ENCODE data around the gene AGPS. TPM values are rescaled to one million over a fixed set of nuclear protein-coding genes. Genes with fewer than 3 reads are reported as not detected.
"Not testable (repeated sequence)": the region's sequence is repeated elsewhere in the genome, so short reads cannot be mapped to it uniquely, and the experiment has no call there.

Gene AGPS
- total RNA-seq, 1 donor from 2014 or later, result 74.0 TPM

GRCh38 chr2:177478907-177479306, 86.3 kb downstream of the AGPS start:
- intact Hi-C loops (cut with micrococcal nuclease), result no loop called here
- Mint-ChIP-seq H3K4me1 (peaks cover 4% of the 10 kb centered on the region), H3K27ac (no peak overlapping the region), H3K9me3 (peaks cover 22% of the 10 kb centered on the region), H3K4me3 (no peak overlapping the region), H3K27me3 (no peaks in the 10 kb centered on the region), H3K36me3 (ENCODE audit: low read depth) (peaks cover 58% of the 10 kb centered on the region)
- DNase-seq, result no peak

- H3K4me3 Mint-ChIP-seq, result no peak overlapping the region
- no peak overlapping the region for H3K27ac Mint-ChIP-seq
- H3K9me3 Mint-ChIP-seq, result peaks cover 13% of the 10 kb centered on the region
- intact Hi-C loops (cut with micrococcal nuclease), result loop anchor here (10.0 kb wide), 1 partner anchor 123 kb away; no protein-coding TSS in a partner anchor
- no peak for DNase-seq
- H3K4me1 Mint-ChIP-seq, result no peaks in the 10 kb centered on the region
- H3K27me3 Mint-ChIP-seq, result no peaks in the 10 kb centered on the region
- peaks cover 39% of the 10 kb centered on the region for H3K36me3 Mint-ChIP-seq (ENCODE audit: low read depth)
Measured at GRCh38 chr2:177482195-177482594, 89.6 kb downstream of the AGPS start.

GRCh38 chr2:177483531-177483930, 91.0 kb downstream of the AGPS start:
- Mint-ChIP-seq H3K9me3 (peaks cover 4% of the 10 kb centered on the region), H3K4me1 (no peaks in the 10 kb centered on the region), H3K27ac (no peak overlapping the region), H3K27me3 (no peaks in the 10 kb centered on the region), H3K36me3 (ENCODE audit: low read depth) (peaks cover 30% of the 10 kb centered on the region), H3K4me3 (no peak overlapping the region)
- no peak for DNase-seq
- intact Hi-C loops (cut with micrococcal nuclease), result loop anchor here (10.0 kb wide), 1 partner anchor 121 kb away; no protein-coding TSS in a partner anchor

DNA sequence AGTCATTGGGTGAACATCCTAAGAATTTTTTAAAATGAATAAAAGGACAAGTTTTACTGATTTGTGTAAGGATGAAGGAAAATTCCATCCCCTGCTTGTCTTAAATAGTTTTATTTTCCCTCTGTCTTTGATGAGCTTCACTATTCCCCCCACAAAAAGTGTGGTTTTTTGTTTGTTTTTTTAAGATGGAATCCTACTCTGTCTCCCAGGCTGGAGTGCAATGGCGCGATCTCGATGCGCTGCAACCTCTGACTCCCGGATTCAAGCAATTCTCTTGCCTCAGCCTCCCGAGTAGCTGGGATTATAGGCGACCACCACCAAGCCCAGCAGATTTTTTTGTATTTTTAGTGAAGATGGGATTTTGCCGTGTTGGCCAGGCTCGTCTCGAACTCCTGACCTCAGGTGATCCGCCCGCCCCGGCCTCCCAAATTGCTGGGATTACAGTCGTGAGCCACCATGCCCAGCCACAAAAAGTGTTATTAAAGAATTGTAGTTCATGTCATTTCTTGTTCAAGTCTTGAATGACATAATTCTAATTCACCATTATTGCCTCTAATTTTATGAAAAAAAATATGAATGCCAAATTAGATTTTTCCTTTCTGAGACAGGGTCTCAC, 91.7 kb downstream of the AGPS start:
- DNase-seq, result no peak
- peaks cover 23% of the 10 kb centered on the region for H3K36me3 Mint-ChIP-seq (ENCODE audit: low read depth)
- intact Hi-C loops (cut with micrococcal nuclease), result loop anchor here (10.0 kb wide), 1 partner anchor 121 kb away; no protein-coding TSS in a partner anchor
- no peaks in the 10 kb centered on the region for H3K27me3 Mint-ChIP-seq
- no peak overlapping the region for H3K4me3 Mint-ChIP-seq
- peaks cover 4% of the 10 kb centered on the region for H3K9me3 Mint-ChIP-seq
- H3K4me1 Mint-ChIP-seq, result no peaks in the 10 kb centered on the region
- H3K27ac Mint-ChIP-seq, result no peak overlapping the region

GRCh38 chr2:177485657-177486056, 93.1 kb downstream of the AGPS start:
- H3K27ac Mint-ChIP-seq, H3K4me3 Mint-ChIP-seq, H3K9me3 Mint-ChIP-seq, H3K27me3 Mint-ChIP-seq, DNase-seq, H3K4me1 Mint-ChIP-seq: not testable (repeated sequence)
- H3K36me3 Mint-ChIP-seq (ENCODE audit: low read depth), result peaks cover 13% of the 10 kb centered on the region
- intact Hi-C loops (cut with micrococcal nuclease), result loop anchor here (10.0 kb wide), 1 partner anchor 119 kb away; no protein-coding TSS in a partner anchor

GRCh38 chr2:177489719-177490301, 97.2 kb downstream of the AGPS start:
- H3K36me3 Mint-ChIP-seq (ENCODE audit: low read depth), result peaks cover 11% of the 10 kb centered on the region
- no peak overlapping the region for H3K27ac Mint-ChIP-seq
- H3K27me3 Mint-ChIP-seq, result no peaks in the 10 kb centered on the region
- no peak for DNase-seq
- H3K4me3 Mint-ChIP-seq, result no peak overlapping the region
- H3K4me1 Mint-ChIP-seq, result no peaks in the 10 kb centered on the region
- intact Hi-C loops (cut with micrococcal nuclease), result loop anchor here (10.0 kb wide), 1 partner anchor 115 kb away; no protein-coding TSS in a partner anchor
- H3K9me3 Mint-ChIP-seq, result no peaks in the 10 kb centered on the region

GRCh38 chr2:177495945-177496344, 103.4 kb downstream of the AGPS start:
- no peak overlapping the region for H3K27ac Mint-ChIP-seq
- H3K9me3 Mint-ChIP-seq, result no peaks in the 10 kb centered on the region
- DNase-seq, result no peak
- H3K36me3 Mint-ChIP-seq (ENCODE audit: low read depth), result peaks cover 16% of the 10 kb centered on the region
- intact Hi-C loops (cut with micrococcal nuclease), result no loop called here
- no peak overlapping the region for H3K4me3 Mint-ChIP-seq
- H3K4me1 Mint-ChIP-seq, result peaks cover 2% of the 10 kb centered on the region
- H3K27me3 Mint-ChIP-seq, result no peaks in the 10 kb centered on the region

GRCh38 chr2:177496921-177497320, 104.3 kb downstream of the AGPS start:
- intact Hi-C loops (cut with micrococcal nuclease), result no loop called here
- Mint-ChIP-seq H3K27me3 (no peaks in the 10 kb centered on the region), H3K36me3 (ENCODE audit: low read depth) (peaks cover 18% of the 10 kb centered on the region), H3K4me3 (no peak overlapping the region), H3K27ac (no peak overlapping the region), H3K9me3 (no peaks in the 10 kb centered on the region), H3K4me1 (peaks cover 5% of the 10 kb centered on the region)
- no peak for DNase-seq

- Mint-ChIP-seq H3K4me1 (peaks cover 10% of the 10 kb centered on the region), H3K9me3 (no peaks in the 10 kb centered on the region), H3K27ac (no peak overlapping the region), H3K27me3 (no peaks in the 10 kb centered on the region), H3K4me3 (no peak overlapping the region), H3K36me3 (ENCODE audit: low read depth) (peaks cover 21% of the 10 kb centered on the region)
- intact Hi-C loops (cut with micrococcal nuclease), result loop anchor here (5.0 to 10.0 kb wide), 2 partner anchors 51 to 224 kb away; a partner anchor contains a TSS
- DNase-seq, result no peak
Measured at GRCh38 chr2:177501186-177501585, 108.6 kb downstream of the AGPS start.

DNA sequence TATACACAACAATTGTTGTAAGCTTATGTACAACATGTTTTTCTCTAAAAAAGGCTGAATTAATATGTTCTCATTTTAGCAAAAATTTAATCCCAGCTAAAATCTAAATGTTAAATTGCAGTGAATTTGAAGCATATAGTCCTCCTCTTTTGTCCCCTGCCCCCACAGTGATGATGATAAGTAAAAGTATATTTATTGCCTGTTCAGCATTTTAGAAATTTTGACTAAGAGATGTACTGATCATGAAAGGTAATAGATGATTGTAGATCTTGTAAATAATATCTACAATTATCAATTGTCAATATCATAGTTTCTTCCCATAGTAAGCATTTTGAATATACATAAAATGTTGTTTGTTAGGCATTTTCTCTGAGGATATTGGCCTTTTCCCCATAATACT, 113.9 kb downstream of the AGPS start:
- Mint-ChIP-seq H3K27ac (no peak overlapping the region), H3K4me3 (no peak overlapping the region), H3K36me3 (ENCODE audit: low read depth) (peaks cover 22% of the 10 kb centered on the region), H3K27me3 (no peaks in the 10 kb centered on the region), H3K4me1 (peaks cover 12% of the 10 kb centered on the region), H3K9me3 (no peaks in the 10 kb centered on the region)
- no peak for DNase-seq
- intact Hi-C loops (cut with micrococcal nuclease), result loop anchor here (10.0 kb wide), 1 partner anchor 218 kb away; no protein-coding TSS in a partner anchor

- H3K9me3 Mint-ChIP-seq, result no peaks in the 10 kb centered on the region
- no peak for DNase-seq
- H3K36me3 Mint-ChIP-seq (ENCODE audit: low read depth), result peaks cover 23% of the 10 kb centered on the region
- H3K4me1 Mint-ChIP-seq, result peaks cover 12% of the 10 kb centered on the region
- H3K27me3 Mint-ChIP-seq, result no peaks in the 10 kb centered on the region
- H3K27ac Mint-ChIP-seq, result no peak overlapping the region
- intact Hi-C loops (cut with micrococcal nuclease), result loop anchor here (10.0 kb wide), 1 partner anchor 218 kb away; no protein-coding TSS in a partner anchor
- no peak overlapping the region for H3K4me3 Mint-ChIP-seq
Measured at GRCh38 chr2:177506998-177507397, 114.4 kb downstream of the AGPS start.

DNA sequence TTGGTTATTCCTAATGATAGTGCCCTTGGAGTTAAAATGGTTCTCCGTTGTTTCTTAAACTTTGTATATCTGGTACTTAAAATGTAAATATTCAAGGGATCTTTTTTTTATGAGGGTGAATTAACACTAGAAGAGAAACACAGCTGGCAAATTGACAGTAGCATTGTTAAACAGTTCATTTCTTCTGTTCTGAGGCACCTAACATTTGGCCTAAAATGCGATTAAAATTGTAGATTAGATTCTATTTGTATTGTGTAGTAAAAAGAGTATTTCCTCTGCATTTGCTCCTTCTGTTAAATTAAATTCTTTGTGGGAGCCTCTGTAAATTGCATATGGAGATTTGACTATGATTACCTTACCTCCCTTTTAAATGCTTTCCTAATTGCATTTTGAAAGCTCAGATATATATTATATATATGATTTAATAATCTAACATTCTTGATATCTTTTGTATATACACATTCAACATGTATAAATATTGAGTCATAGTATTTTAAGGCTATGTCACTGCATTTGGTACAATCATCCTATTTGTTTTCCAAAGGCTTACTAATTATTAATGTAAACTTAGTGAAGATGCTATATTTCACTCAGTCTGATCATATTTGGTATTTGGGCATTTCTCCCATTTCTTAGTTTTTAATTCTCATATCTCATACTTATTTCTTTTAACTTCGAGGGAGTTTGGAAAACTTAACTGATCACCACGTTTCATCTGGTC, 124.4 kb downstream of the AGPS start:
- DNase-seq, result no peak
- H3K4me3 Mint-ChIP-seq, result no peak overlapping the region
- H3K4me1 Mint-ChIP-seq, result no peaks in the 10 kb centered on the region
- peaks cover 14% of the 10 kb centered on the region for H3K36me3 Mint-ChIP-seq (ENCODE audit: low read depth)
- no peaks in the 10 kb centered on the region for H3K9me3 Mint-ChIP-seq
- H3K27ac Mint-ChIP-seq, result no peak overlapping the region
- intact Hi-C loops (cut with micrococcal nuclease), result no loop called here
- H3K27me3 Mint-ChIP-seq, result no peaks in the 10 kb centered on the region

GRCh38 chr2:177518754-177519153, 126.2 kb downstream of the AGPS start:
- Mint-ChIP-seq H3K4me3 (no peak overlapping the region), H3K27me3 (no peaks in the 10 kb centered on the region), H3K36me3 (ENCODE audit: low read depth) (peaks cover 14% of the 10 kb centered on the region), H3K9me3 (no peaks in the 10 kb centered on the region), H3K4me1 (peaks cover 2% of the 10 kb centered on the region), H3K27ac (no peak overlapping the region)
- intact Hi-C loops (cut with micrococcal nuclease), result no loop called here
- no peak for DNase-seq

- DNase-seq, result no peak
- H3K27ac Mint-ChIP-seq, result no peak overlapping the region
Measured at GRCh38 chr2:177519534-177520115, 127.1 kb downstream of the AGPS start.

More at GRCh38 chr2:177519534-177520115, 127.1 kb downstream of the AGPS start:
- H3K27me3 Mint-ChIP-seq, result no peaks in the 10 kb centered on the region
- intact Hi-C loops (cut with micrococcal nuclease), result no loop called here
- peaks cover 16% of the 10 kb centered on the region for H3K36me3 Mint-ChIP-seq (ENCODE audit: low read depth)
- peaks cover 4% of the 10 kb centered on the region for H3K4me1 Mint-ChIP-seq
- no peak overlapping the region for H3K4me3 Mint-ChIP-seq
- no peaks in the 10 kb centered on the region for H3K9me3 Mint-ChIP-seq

Data from activated CD4-positive, alpha-beta T cell treated with anti-CD3 and anti-CD28 coated beads, Interleukin-2, amount 10 ng/mL, durations not matched to agents 24 days and 14 days (primary cell).